KG1 (cell line): Measurements from ENCODE around the gene EXOSC7.
"Not testable (repeated sequence)": the region's sequence is repeated elsewhere in the genome, so short reads cannot be mapped to it uniquely, and the experiment has no call there.

ENCODE experiments used
- DNase-seq: peaks from one replicate; lab custom pipeline; 2025; lab: John Stamatoyannopoulos, UW

Gene EXOSC7

DNA sequence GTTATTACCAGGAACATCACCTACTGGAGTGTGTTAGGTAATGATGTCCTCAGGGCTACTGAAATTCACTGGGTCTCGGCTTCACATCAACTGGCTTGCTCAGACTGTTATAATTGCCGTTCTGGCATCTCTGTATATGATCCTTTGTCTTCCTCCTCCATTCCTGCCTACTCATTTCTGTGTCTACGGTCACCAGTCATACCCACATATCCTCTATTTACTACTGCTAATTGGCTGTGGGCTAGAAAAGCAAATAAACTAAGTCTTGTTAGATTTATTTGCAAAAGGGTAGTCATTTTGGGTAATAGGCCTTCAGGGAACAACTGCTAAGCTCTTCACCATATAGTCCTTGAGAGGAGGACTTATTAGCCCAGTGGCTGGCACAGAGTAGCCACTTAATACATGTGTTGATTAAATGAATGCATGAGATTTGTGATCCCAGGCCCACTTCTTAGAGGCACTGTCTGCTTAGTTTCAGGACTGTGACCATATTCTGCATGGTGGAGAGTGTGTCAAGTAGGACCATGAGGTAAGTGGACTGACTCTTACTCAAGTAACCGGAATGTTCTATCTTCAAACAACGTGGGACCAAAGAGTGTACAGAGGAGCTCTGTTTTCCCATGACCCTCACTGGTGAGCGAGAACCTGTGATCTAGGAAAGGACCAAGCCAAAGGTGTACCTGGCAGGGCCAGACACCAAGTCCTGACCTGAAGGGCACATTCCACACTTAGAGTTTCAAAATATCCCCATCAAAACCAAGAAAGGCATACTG lies 13.2 kb upstream of the EXOSC7 start:
- no peak for DNase-seq

DNA sequence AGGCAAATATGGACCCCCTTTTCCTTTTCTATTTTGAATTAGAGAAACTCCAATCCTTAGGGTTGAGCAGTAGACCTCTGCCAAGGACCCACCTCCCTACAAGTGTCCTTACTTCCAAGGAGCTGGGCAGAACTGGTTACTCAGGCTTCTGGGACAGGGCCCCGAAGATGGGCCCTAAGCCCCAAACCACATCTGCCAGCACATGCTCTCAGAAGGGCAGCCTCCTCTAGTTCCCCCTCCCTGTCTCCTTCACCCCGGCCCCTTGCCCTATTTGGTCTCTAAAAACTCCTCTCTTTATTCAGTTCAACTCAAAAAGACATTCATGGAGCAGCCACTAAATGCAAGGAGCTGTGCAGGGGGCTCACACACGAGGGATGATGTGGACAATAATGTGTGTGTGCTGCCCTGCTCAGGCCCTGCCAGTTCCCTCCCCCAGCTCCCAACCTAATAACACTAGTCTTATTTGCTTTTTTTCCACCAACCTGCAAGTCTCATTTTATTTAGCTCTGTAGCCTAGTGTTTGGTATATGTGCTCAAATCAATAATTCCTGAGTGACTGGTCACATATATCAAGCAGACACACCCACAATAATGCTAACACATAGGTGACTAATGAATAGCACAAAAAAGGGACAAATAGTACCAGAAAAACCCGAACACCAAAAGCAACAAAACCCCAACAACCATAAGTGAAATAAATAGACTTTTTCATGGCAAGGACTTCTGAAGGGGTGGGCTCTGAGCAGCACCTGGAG lies 12.3 kb upstream of the EXOSC7 start:
- no peak for DNase-seq

DNA sequence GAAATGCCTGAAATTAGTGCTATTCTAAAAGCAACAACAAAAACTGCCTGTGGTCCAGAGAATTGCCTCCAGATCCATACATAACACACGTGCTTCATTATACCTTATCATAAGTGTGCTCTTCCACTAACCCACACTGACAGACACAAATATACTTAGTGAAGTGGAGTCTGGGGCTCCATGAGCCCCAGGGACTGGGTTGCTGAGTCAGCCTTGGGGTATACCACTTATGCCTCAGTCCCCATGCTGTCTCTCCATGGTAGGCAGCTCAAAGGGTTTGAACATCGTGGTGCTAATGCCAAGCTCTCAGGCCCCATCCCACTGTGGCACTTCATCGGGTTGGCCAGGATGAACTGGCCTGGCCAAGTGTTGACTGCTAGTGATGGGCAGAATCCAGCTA lies 10.9 kb upstream of the EXOSC7 start:
- no peak for DNase-seq

DNA sequence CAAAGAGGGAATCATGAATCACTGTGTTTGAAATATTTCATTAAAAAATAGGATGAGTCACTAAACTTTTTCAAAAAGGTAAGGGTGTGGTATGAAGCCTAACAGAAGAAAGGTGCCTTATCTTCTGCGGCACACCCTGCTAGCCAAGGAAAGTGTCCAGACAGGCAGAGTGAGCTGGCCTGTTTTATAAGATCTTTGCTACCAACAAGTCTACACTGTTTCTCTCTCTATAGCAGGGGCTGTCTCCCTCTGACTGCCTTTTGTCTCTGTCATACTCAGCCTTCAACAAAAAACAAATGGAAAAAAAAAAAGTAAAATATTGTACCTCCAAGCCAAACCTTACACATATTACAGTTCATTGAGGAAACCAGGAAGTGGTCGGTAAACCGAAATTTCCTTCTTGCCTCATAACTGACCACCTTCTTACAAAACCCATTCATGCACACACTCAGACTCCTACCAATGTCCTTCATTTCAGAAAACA lies 9.2 kb upstream of the EXOSC7 start:
- peak; percentile 45 for DNase-seq

DNA sequence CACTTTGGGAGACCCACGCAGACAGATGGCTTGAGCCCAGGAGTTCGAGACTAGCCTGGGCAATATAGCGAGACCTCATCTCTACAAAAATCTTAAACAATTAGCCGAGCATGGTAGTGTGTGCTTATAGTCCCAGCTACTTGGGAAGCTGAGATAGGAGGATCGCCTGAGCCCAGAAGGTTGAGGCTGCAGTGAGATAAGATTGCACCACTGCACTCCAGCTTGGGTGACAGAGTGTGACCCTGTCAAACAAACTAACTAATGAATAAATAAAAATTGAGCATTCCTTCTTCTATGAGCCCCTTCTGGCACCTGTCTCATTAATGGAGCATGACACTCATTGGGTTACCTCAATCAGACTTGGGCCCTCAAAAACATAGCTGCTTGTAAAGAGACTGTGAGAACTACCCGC lies 7.6 kb upstream of the EXOSC7 start:
- no peak for DNase-seq

DNA sequence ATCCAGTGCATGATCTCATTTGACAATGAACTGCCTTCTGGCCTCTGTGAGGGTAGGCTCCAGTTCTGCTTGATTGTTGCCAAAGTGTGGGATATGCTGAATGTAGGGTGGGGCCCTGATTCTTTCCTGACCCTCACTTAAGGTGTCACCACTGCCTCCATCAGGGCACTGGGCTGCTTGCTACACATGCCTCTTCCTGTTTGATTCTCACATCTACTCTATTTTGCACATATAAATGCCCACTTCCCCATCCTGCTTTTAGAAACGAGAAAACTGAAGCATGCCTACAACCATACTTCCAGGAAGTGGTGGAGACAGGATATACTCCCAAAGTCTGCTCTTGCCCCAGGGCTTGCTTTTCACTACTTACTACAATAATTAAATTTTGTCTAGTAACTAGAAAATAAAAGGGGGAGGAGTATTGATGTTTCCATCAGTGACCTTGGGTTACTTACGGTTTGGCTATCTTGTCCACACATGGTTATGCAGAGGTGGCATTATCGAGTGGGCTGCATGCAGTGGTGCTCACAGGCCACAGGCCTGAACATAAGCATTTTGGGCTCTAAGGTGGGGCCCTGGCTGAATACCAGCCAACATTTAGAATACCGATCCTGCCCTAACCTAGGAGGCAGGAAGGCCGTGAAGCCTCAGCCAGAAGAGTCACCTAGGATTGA lies 6.8 kb upstream of the EXOSC7 start:
- DNase-seq = peak; percentile 16

DNA sequence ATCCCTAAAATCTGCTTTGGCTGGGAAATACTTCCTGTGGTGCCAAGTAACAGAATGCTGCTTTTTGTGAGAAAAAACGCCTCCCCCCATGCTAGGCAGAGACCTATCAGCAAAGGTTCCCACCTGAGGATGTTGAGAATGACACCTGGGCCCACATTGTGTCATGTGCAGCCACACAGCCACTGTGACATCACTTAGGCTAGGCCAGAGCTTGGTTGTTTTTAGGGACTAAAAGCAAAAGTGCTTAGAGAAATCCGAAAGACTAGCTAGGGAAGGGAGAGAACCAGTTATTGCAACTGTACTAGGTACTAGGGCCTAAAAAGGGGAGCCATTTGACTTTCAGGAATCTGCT lies 6.2 kb upstream of the EXOSC7 start:
- DNase-seq = no peak

DNA sequence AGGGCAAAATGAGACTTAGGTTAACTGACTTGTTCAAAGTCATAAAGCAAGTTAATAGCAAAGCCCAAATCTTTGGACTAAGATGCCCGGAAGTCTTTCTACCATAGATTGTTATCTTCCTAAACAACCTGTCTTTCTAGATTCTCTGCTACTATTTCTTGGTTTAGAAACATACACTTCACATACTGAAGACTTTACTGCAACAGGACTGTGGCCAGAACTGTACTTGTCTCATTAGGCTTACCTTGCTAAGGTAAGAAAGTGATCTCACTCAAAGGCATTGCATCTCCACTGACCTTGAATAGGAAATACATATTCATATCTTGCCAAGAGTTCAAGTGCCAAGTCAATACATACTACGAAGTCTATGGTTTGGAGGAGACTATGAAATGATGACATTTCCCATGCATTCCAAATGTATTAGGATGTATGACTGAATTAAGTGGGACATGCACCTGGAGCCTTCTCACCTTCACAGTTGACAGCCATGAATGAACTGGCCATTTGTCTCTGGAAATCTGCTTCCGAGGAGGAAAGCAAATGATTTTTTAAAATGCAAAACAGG lies 5.0 kb upstream of the EXOSC7 start:
- no peak for DNase-seq

DNA sequence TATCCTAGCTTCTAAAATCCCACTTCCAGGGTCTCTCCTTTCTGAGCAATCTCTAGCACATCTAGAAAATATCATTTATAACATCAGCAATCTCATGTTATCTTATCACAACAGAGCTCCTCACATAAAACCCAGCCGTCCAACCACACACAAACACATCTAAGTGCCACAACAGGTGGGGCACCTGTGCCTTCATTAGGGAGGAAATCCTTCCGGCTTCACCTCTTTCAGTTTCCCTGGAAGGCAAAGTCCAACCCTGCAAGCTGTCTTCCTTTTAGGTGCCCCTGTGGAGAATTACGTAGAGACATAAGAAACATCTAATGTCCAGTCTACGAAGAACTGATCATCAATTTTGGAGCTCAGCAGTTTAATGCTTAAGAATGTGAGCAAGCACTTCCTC lies 1.6 kb upstream of the EXOSC7 start:
- DNase-seq = no peak

DNA sequence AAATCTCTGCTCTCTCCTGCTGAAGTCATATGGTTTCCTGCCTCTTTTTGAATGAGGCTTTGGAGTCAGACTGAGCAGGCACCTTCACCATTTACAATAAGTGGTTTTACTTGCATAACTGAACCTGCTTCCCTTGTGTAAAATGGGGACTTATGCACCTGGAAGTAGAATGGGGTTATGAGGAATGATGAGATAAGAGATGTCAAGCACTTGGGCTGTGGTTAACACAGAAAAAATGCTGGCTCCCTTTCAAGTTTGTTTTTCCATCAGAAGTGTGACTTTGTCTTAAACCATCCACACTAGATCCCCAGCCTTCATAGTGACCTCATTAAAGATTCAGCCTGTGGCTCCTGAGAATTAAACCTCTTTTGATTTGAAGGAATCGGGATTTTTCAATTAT lies 5.2 kb downstream of the EXOSC7 start:
- DNase-seq = no peak

DNA sequence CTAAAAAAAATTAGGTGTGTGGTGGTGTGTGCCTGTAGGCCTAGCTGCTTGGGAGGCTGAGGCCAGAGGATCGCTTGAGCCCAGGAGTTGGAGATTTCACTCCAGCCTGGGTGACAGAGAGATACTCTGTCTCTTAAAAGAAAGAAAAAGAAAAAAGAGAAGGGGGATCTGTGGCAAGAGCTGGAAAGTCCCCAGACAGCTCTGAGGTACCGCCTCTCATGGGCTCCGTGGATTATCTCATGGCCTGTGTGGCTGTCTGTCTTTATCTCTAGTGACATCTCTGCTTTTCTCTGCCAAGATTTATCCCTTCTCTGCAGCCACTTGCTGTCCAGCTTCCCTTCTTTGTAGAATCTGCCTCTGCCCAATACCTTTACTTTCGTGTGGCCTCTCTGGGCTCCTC lies 5.7 kb downstream of the EXOSC7 start:
- no peak for DNase-seq

DNA sequence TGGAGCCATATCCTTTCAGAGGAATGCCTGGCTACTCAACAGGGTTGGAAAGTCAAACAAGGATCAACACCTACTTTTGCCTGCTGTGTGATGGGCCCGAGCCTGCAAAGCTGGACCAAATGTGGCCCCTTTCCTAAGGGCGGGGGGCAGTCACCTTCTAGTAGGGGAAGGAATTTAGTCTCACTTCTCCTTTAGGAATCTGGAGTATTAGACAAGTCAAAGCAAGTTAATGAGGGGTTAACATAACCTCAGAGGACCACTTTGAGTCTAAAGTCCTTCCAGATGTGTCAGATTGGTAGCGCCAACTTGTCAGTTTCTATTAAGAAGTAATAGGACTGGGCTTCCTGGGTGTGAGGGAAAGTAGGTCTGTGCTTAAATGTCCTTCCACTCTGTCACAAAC lies 6.8 kb downstream of the EXOSC7 start:
- no peak for DNase-seq

DNA sequence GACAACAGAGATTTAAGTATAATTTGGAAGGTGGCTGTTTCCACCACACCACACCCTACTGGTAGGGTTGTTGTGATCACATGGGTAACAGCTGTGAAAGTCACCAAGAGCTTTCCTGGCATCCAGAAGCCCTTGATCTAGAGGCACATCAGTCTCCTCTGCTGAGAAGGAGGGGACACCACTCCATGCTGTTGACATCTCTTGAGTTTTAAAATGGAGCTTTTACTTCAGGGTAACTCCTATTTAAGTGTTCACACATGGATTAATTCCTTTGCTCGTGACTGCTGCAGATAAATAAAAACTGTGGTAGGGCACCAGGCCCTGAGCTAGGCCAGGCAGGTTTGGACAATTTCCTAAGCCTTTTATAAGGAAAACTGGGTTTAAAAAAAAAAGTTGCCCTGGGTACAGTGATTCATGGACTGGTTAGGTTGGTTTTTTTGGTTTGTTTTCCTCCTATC lies 7.5 kb downstream of the EXOSC7 start:
- no peak for DNase-seq

DNA sequence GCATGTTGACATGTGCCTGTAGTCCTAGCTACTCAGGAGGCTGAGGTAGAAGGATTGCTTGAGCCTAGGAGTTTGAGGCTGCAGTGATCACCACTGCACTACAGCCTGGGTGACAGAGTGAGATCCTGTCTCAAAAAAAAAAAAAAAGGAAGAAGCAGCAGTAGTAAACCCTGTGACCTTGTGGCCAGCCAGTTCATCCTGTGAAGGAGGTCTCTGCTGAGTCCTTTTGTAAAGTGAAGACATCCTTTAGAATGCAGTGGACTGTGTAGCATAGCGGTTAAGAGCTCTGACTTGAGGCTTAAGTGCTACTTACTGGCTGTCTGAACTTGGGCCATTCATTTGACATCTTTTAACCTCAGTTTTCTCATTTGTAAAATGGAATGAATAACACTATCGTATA lies 8.3 kb downstream of the EXOSC7 start:
- no peak for DNase-seq

DNA sequence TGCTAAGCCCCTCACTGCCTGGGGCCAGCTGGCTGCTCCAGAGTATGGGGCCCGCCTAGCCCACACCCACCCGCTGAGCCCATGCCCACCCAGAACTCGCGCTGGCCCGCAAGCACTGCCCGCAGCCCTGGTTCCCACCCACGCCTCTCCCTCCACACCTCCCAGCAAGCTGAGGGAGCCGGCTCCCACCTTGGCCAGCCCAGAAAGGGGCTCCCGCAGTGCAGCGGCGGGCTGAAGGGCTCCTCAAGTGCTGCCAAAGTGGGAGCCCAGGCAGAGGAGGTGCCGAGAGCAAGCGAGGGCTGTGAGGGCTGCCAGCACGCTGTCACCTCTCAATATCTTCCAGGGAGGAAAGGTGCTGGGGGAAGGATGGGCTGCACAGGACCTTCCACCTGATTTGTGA lies 10.3 kb downstream of the EXOSC7 start:
- not testable (repeated sequence) for DNase-seq

DNA sequence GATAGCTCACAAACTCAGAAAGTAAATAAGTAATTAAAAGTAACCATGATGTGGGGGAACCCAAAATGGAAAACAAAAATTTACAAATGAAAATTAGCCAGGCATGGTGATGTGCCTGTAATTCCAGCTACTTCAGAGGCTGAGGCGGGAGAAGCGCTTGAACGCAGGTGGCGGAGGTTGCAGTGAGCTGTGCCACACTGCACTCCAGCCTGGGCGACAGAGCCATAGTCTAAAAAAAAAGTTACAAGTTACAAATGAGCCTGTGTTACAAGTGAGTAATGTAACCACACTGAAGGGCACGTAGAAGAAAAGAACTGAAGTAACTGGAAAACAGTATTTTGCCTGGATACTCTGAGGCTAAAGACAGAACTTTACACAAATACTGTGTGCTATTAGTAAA lies 11.3 kb downstream of the EXOSC7 start:
- no peak for DNase-seq

DNA sequence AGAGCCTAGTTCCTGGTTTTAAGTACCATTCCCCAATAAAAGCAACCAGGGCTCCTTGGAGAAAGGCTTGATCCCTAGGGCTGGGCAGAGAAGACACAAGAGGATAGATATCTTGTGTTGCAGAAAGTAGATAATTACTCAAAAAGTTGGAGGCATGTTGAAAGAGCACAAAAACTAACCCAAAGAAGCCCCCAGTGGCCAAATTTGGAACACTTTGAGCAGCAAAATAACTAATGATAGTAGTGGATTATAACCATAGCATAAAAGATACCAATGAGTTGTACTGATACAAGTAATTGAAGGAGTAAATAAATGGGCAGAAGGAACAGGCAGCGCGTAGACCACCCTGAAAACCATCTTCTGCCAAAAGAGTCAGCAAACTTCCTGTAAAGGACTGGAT lies 12.0 kb downstream of the EXOSC7 start:
- no peak for DNase-seq

DNA sequence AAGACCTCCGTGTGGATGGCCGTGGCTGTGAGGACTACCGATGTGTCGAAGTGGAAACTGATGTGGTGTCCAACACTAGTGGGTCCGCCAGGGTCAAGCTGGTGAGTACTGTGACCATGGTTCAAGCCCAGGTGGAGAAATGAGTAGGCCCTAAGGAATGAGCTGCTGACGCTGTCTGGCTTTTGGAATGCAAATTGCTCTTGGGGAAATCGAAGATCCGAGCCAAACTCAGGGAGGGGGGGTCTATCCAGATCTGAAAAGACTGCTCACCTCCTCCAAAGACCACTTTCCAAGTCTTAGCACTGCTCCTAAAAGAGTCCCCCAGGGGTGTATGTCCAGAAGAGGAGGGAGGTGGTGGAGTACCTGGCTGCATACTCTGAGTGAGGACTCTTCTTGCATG lies 13.1 kb downstream of the EXOSC7 start:
- no peak for DNase-seq

DNA sequence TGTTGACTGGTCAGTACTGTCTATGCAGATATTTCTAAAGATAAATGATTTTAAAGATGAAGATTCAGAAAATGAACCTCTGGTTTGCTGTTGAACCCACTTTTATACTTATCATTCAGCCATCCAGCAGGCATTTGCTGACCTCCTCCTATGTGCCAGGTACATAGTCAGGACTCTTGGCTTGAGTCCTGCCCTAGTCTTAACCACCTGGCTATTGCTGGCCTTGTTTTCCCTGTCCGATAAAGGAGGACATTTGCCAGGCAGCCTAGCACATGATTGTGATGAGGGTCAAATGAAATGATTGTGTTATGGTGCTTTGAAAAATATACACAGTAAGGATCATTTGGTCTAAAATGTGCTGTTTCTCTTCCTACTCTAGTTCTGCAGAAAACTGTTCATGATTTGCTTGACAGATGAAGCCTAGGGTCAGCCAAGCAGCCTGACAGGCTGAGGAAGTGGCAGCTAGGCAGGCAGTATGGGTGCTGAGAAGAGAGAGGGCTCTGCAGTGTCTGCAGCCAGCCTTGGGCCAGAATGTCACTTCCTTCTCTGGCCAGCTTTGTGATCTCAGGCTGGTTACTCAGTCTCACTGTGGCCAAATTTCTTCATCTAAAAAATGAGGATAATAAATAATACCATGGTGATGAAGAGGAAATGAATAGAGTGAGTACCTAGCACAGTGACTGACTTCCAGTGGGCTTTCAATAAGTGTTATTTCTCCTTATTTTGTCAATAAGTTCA lies 13.8 kb downstream of the EXOSC7 start:
- DNase-seq = no peak

DNA sequence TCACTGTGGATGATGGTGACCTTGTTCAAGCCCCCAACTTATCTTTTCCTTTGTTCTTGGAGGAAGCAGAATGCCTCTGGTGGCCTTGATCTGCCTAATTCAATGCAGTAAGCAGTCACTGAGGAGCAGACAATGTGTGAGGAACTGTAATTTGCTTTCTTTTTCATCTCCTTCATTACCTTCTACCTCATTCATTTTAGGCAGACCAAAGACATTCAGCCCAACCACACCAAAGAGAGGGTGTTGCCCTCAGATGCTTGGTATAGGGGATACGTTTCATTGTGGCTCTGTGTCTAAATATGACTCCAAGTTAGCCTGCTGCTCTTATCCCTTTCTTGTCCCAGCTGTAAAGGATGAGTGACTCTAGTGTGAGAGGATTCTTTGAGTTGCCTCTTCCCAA lies 15.3 kb downstream of the EXOSC7 start:
- no peak for DNase-seq

DNA sequence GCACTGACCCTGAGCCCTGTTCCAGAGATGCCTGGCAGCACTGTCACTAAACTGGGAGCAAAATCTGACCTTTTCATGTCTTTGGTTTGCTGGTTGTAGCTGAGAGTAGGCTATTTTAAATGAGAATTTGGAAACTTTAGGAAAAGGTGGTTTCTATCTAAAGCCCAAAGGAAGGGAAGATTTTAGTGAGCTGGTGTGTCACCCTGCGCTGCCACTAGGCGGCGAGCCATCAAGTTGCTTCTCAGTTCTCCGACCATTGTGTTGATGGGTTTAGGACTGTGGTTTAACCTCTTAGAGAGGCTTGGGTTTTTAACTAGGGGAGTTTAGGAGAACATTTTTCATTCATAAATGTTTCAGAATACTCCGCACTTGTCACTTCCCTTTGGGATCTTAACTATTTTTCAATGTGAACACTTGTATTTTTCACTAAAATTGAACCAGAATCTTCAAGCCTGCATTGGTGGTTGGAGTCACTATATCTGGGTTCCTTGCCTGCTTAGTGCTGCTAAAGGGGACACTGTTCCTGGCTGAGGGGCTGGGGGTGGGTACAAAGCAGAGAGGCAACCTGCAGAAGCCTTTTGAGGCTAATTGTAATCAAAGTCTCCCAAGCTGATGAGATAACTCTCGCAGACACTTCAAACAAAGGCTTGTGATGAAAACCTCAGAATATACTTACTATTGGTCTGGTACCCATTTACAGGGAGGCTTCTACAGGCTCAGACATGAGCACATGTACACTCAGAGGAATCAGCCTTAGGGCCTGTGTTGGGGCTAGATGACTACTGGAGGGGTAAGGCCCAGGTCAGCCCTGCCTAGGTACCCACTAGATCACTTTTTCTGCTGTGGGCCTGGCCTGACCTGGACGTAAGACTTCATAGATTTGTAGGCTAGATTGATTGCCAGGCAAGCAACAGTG lies 16.8 kb downstream of the EXOSC7 start:
- peak; percentile 3 for DNase-seq
